GM10266 (cell line): ENCODE data around the gene RIMS1.

Experiments
- DNase-seq: peaks from one replicate; pipeline ENCODE4 v3.0.0; 2012; ENCODE audit errors: extremely low spot score
- CTCF ChIP-seq: IDR thresholded peaks from 2 replicates; pipeline ENCODE4 v1.5.1; 2012; ENCODE audit warnings: mild to moderate bottlenecking, low read depth; ENCODE audit not compliant: control insufficient read depth, insufficient read depth; ENCODE audit errors: missing control alignments

Gene RIMS1

GRCh38 chr6:72218125-72218524 is 331.8 kb downstream of the RIMS1 start:
- peak; percentile 6 for DNase-seq
- TF ChIP-seq CTCF, result no peak

- DNase-seq, result no peak
- TF ChIP-seq CTCF, result no peak
These were observed 333.2 kb downstream of the RIMS1 start for GRCh38 chr6:72219536-72219935.

- no peak for TF ChIP-seq CTCF
- no peak for DNase-seq
These were observed 351.7 kb downstream of the RIMS1 start for GRCh38 chr6:72238021-72238420.

- DNase-seq, result no peak
- TF ChIP-seq CTCF, result no peak
These were observed 352.6 kb downstream of the RIMS1 start for GRCh38 chr6:72238900-72239299.

- no peak for TF ChIP-seq CTCF
- no peak for DNase-seq
These were observed 359.2 kb downstream of the RIMS1 start for GRCh38 chr6:72245565-72245964.

GRCh38 chr6:72246926-72247325 is 360.6 kb downstream of the RIMS1 start:
- DNase-seq, result no peak
- TF ChIP-seq CTCF, result peak; percentile 19

- no peak for TF ChIP-seq CTCF
These were observed 362.3 kb downstream of the RIMS1 start for GRCh38 chr6:72248621-72249020.

GRCh38 chr6:72250664-72251063 is 364.3 kb downstream of the RIMS1 start:
- TF ChIP-seq CTCF, result no peak
- no peak for DNase-seq

More at GRCh38 chr6:72248621-72249020, 362.3 kb downstream of the RIMS1 start:
- DNase-seq, result no peak
